Esophagus muscularis mucosa (tissue), 3 donors: ENCODE data around the gene ROMO1.

Source experiments
- POLR2A ChIP-seq: fragments of 450-650 bp; IDR thresholded peaks from one replicate; pipeline ENCODE4 v1.6.1; 2017; ENCODE audit warnings: antibody characterized with exemption, moderate library complexity, mild to moderate bottlenecking, low read depth
- TF ChIP-seq, protein P1 (sequence below), 3 experiments: fragments of 200-600 bp in 2 of 3; fragments of 450-650 bp in 1 of 3; sonication (generic) in 2 of 3; IDR thresholded peaks; one replicate each; pipeline ENCODE4 v1.5.1; 2017 to 2019; ENCODE audit warnings: antibody characterized with exemption in 3 of 3, mild to moderate bottlenecking in 2 of 3, moderate library complexity in 1 of 3

DNA sequence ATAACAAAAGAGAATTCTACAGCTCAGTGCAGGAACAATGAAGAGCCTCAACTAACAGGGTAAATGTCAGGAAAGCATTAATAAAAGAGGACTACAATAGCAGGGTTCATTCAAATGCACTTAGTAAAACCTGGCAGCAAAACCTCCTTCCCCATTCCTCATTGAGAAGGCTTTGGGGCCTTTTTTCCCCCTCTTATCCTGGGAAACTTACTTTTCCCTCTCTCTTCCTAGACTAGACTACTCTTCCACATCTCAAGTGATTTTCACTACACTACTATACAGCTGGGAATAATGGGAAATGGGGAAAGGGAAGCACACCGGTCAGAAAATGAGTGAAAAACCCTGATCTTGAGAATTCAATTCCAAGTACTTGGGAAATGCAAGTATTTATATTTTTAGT lies 10.1 kb downstream of the ROMO1 start:
- TF ChIP-seq, protein P1, sequence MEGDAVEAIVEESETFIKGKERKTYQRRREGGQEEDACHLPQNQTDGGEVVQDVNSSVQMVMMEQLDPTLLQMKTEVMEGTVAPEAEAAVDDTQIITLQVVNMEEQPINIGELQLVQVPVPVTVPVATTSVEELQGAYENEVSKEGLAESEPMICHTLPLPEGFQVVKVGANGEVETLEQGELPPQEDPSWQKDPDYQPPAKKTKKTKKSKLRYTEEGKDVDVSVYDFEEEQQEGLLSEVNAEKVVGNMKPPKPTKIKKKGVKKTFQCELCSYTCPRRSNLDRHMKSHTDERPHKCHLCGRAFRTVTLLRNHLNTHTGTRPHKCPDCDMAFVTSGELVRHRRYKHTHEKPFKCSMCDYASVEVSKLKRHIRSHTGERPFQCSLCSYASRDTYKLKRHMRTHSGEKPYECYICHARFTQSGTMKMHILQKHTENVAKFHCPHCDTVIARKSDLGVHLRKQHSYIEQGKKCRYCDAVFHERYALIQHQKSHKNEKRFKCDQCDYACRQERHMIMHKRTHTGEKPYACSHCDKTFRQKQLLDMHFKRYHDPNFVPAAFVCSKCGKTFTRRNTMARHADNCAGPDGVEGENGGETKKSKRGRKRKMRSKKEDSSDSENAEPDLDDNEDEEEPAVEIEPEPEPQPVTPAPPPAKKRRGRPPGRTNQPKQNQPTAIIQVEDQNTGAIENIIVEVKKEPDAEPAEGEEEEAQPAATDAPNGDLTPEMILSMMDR (IDR thresholded peaks at IDR 0.05): no peak
- no peak for TF ChIP-seq POLR2A
